ENCODE data around the gene NLGN1.

- TF ChIP-seq POLR2A (IDR thresholded peaks at IDR 0.05): no peak
- TF ChIP-seq CTCF (IDR thresholded peaks at IDR 0.05): no peak
Observed at GRCh38 chr3:173945170-173945569, 547.6 kb downstream of the NLGN1 start.

Measured in heart left ventricle (tissue), 13 donors.